Sigmoid colon (tissue), 7 donors: ENCODE measurements around the gene EQTN. TPM values are rescaled to one million over a fixed set of nuclear protein-coding genes. Genes with fewer than 3 reads are reported as not detected.
A peak's percentile ranks its signal among the peaks of the same experiment; 100 is the strongest.

Source experiments
- DNase-seq: peaks from one replicate; pipeline ENCODE4 v3.0.0-alpha.2; 2019
- H3K27ac ChIP-seq, 4 donors: fragments of 200-600 bp; sonication (generic); one replicate each; pipeline ENCODE4 v1.5.1; 2016 to 2019; ENCODE audit warnings: mild to moderate bottlenecking in 1 of 4
- H3K27me3 ChIP-seq, 3 donors: fragments of 200-600 bp; sonication (generic); one replicate each; pipeline ENCODE4 v1.5.1; 2019; ENCODE audit warnings: mild to moderate bottlenecking in 1 of 3
- H3K36me3 ChIP-seq, 4 donors: fragments of 200-600 bp; sonication (generic); one replicate each; pipeline ENCODE4 v1.5.1; 2016 to 2019
- H3K4me1 ChIP-seq, 4 donors: fragments of 200-600 bp; sonication (generic); one replicate each; pipeline ENCODE4 v1.5.1; 2017 to 2019
- H3K4me3 ChIP-seq, 4 donors: fragments of 200-600 bp; sonication (generic); one replicate each; pipeline ENCODE4 v1.5.1; 2017 to 2019; ENCODE audit warnings: mild to moderate bottlenecking in 2 of 4, moderate library complexity in 1 of 4
- H3K9me3 ChIP-seq, 4 donors: fragments of 200-600 bp in 3 of 4; sonication (generic) in 3 of 4; one replicate each; pipeline versions ENCODE4 v1.5.1 to v1.6.1; 2013 to 2019
- EP300 ChIP-seq, 4 donors: sonication (generic); formaldehyde crosslinking; IDR thresholded peaks; one replicate each; pipeline ENCODE4 v1.6.1; 2017; ENCODE audit warnings: antibody characterized with exemption in 4 of 4
- POLR2A ChIP-seq, 2 donors: fragments of 450-650 bp; IDR thresholded peaks; one replicate each; pipeline ENCODE4 v1.6.1; 2016; ENCODE audit warnings: antibody characterized with exemption in 2 of 2, mild to moderate bottlenecking in 2 of 2, moderate library complexity in 2 of 2
- POLR2AphosphoS5 ChIP-seq, 4 donors: sonication (generic); formaldehyde crosslinking; IDR thresholded peaks; one replicate each; pipeline ENCODE4 v1.6.1; 2017; ENCODE audit warnings: antibody characterized with exemption in 4 of 4
- WGBS, 2 donors: extraction: QIAGEN DNeasy Blood & Tissue Kit; methylation state at CpG; one replicate each; pipeline ENCODE4 v1.1.7; 2013; 5-methylcytosine and 5-hydroxymethylcytosine counted together
- intact Hi-C: fragments of 100-400 bp; cut with DNase I; formaldehyde crosslinking; loops from one replicate; pipeline ENCODE4 v1.15.1; 2023
- polyA plus RNA-seq, 3 donors: library from polyadenylated mRNA; stranded (reverse); fragments of 200-250 nt; gene quantifications; one replicate each; pipeline ENCODE4 v1.2.3, GENCODE V29; 2013
- total RNA-seq, 4 donors: library from RNA; depleted of rRNA; stranded (reverse); fragments of >200 nt; gene quantifications; one replicate each; pipeline ENCODE4 v1.1.0, GENCODE V29; 2016
- TF ChIP-seq, protein P1 (sequence below), 4 experiments: fragments of 450-650 bp in 3 of 4; fragments of 200-600 bp in 1 of 4; IDR thresholded peaks; one replicate each; pipeline ENCODE4 v1.5.1; 2016 to 2019; ENCODE audit warnings: antibody characterized with exemption in 4 of 4, mild to moderate bottlenecking in 3 of 4, moderate library complexity in 2 of 4
- donor health status: healthy with polysubstance abuse.
- donor health status: Bipolar disorder and iron deficiency.
- donor health status: healthy.

EQTN gene
- total and polyA plus RNA-seq, 7 donors, result 0.17 to 0.71 TPM; not detected in 5

DNA sequence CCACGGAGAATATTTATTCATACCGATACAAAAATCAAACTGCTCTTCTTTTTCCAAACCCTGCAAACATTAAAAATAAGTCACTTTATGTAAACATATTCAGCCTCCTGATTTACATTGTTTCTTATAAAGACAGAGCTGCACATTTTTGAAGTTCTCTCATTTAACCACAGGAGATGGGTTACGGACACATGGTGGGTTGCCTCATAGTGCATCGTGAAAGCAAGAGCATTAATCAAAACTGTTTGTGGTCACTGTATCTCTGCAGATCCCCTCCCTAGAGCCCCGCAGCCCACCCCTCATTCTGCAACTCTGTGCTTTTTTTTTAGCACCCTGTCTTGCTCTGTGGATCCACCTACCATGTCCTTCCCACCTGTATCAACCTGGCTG, 43.3 kb upstream of the EQTN start:
- no peak overlapping the region for H3K4me3 ChIP-seq
- 71 to 81% methylated on average over 5 of the region's 5 CpGs for WGBS, 2 donors

GRCh38 chr9:27339661-27340284, 42.8 kb upstream of the EQTN start:
- Histone ChIP-seq H3K27me3 (no peaks in the 10 kb centered on the region), H3K36me3 (no peaks in the 10 kb centered on the region), H3K27ac (peak overlapping the region; percentile 52 to 66 (median 57)), H3K4me1 (peaks cover 0 to 49% (median 44%) of the 10 kb centered on the region in 4 donors), H3K4me3 (no peak overlapping the region), H3K9me3 (no peaks in the 10 kb centered on the region)
- intact Hi-C loops, result no loop called here
- TF ChIP-seq POLR2AphosphoS5 (IDR thresholded peaks at IDR 0.05), result no peak
- TF ChIP-seq, protein P1, sequence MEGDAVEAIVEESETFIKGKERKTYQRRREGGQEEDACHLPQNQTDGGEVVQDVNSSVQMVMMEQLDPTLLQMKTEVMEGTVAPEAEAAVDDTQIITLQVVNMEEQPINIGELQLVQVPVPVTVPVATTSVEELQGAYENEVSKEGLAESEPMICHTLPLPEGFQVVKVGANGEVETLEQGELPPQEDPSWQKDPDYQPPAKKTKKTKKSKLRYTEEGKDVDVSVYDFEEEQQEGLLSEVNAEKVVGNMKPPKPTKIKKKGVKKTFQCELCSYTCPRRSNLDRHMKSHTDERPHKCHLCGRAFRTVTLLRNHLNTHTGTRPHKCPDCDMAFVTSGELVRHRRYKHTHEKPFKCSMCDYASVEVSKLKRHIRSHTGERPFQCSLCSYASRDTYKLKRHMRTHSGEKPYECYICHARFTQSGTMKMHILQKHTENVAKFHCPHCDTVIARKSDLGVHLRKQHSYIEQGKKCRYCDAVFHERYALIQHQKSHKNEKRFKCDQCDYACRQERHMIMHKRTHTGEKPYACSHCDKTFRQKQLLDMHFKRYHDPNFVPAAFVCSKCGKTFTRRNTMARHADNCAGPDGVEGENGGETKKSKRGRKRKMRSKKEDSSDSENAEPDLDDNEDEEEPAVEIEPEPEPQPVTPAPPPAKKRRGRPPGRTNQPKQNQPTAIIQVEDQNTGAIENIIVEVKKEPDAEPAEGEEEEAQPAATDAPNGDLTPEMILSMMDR (IDR thresholded peaks at IDR 0.05), result no peak
- no peak for TF ChIP-seq EP300 (IDR thresholded peaks at IDR 0.05)
- no peak for TF ChIP-seq POLR2A (IDR thresholded peaks at IDR 0.05)
- 69 to 76% methylated on average over 11 of the region's 11 CpGs for WGBS, 2 donors
- DNase-seq, result no peak

More for the DNA sequence above, 43.3 kb upstream of the EQTN start:
- TF ChIP-seq EP300 (IDR thresholded peaks at IDR 0.05), result no peak
- TF ChIP-seq, protein P1 (IDR thresholded peaks at IDR 0.05), result no peak
- no peak for TF ChIP-seq POLR2AphosphoS5 (IDR thresholded peaks at IDR 0.05)
- TF ChIP-seq POLR2A (IDR thresholded peaks at IDR 0.05), result no peak
- Histone ChIP-seq H3K36me3 (no peaks in the 10 kb centered on the region), H3K27me3 (no peaks in the 10 kb centered on the region), H3K4me1 (peaks cover 0 to 49% (median 44%) of the 10 kb centered on the region in 4 donors), H3K9me3 (no peaks in the 10 kb centered on the region), H3K27ac (peak overlapping the region; percentile 52 to 66 (median 57))
- no peak for DNase-seq
- intact Hi-C loops, result no loop called here

DNA sequence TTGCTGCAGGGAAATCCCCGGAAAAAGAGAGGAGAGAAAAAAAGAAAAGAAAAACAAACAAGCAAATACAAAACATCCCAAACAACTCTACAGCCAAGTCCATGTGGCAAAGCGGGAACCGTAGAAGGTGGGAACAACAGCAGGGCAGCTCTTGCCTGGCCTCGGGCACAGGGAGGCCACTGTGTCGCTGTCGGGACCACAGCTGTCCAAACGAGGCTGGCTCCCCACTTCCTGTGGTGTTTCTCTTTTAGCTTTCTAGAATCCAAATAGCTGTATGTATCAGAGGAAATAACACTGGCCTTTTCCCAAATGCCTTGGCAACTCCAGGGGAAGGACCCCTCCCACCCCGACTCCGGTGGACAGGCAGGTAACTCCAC, 41.6 kb upstream of the EQTN start:
- no peaks in the 10 kb centered on the region for H3K9me3 ChIP-seq
- H3K36me3 ChIP-seq, result no peaks in the 10 kb centered on the region
- peak overlapping the region in 3 of 4 donors; percentile 19 to 66 (median 62) for H3K27ac ChIP-seq
- TF ChIP-seq EP300 (IDR thresholded peaks at IDR 0.05) (no peak), POLR2AphosphoS5 (IDR thresholded peaks at IDR 0.05) (no peak), POLR2A (IDR thresholded peaks at IDR 0.05) (no peak)
- TF ChIP-seq, protein P1 (IDR thresholded peaks at IDR 0.05), result no peak
- WGBS, 2 donors, result 66% methylated on average over 9 of the region's 9 CpGs
- intact Hi-C loops, result no loop called here
- H3K4me1 ChIP-seq, result peaks cover 0 to 53% (median 48%) of the 10 kb centered on the region in 4 donors
- DNase-seq, result no peak
- no peaks in the 10 kb centered on the region for H3K27me3 ChIP-seq
- no peak overlapping the region for H3K4me3 ChIP-seq

DNA sequence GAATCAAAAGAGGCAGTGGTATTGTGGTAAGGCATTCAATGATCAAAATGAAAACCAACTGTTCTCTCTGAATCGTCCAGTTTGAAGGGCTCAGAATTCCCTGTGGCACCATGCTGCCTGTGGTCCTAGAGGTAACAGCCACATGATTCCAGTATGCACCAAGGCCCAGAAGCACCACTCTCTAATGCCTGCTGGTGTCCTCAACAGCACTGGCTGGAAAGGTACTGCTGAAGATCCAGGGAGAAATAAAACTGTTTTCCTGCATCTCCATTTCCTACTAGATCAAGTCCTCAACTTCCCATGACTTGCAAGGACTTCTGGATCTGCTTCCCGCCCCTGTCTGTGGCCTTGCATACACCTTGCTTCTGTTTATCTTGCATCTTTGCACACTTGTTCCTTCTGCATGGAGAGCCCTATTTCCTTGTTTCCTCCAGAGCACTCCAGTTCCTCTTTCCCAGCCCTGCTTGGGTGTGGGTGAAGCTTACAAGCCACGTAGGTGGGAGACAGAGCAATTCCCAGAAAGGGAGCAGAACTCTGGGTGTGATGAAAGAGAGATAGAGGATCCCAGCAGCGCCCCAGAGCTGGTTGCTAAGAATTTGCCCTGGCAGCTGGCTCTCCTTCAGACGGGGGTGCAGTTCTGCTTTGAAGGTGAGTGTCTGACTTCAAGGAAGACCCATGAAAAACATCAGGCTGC, 41.0 kb upstream of the EQTN start:
- DNase-seq, result no peak
- Histone ChIP-seq H3K27me3 (no peaks in the 10 kb centered on the region), H3K4me3 (no peak overlapping the region), H3K27ac (peak overlapping the region in 1 of 4 donors; percentile 62), H3K4me1 (peaks cover 0 to 57% (median 53%) of the 10 kb centered on the region in 4 donors), H3K36me3 (no peaks in the 10 kb centered on the region), H3K9me3 (no peaks in the 10 kb centered on the region)
- intact Hi-C loops, result no loop called here
- TF ChIP-seq, protein P1 (IDR thresholded peaks at IDR 0.05), result no peak
- TF ChIP-seq POLR2AphosphoS5 (IDR thresholded peaks at IDR 0.05), result peak in 1 of 4 donors; percentile 13
- 24 to 54% methylated on average over 5 of the region's 5 CpGs for WGBS, 2 donors
